GM21529 (cell line): Measurements from ENCODE around the gene CLUH.
"Not testable (repeated sequence)": the region's sequence is repeated elsewhere in the genome, so short reads cannot be mapped to it uniquely, and the experiment has no call there.

Experiments
- ATAC-seq: cut with Tn5 transposase; IDR thresholded peaks from one replicate; pipeline ENCODE4 v1.9.1; 2021; ENCODE audit not compliant: unreplicated experiment

CLUH gene

GRCh38 chr17:2690165-2691068 lies 21.1 kb downstream of the CLUH start:
- no peak for ATAC-seq

GRCh38 chr17:2689411-2690164 lies 22.0 kb downstream of the CLUH start:
- no peak for ATAC-seq

- ATAC-seq = no peak
Observed at GRCh38 chr17:2688351-2689342, 22.9 kb downstream of the CLUH start.

- ATAC-seq = no peak
Observed at GRCh38 chr17:2687074-2687418, 24.5 kb downstream of the CLUH start.

GRCh38 chr17:2685696-2686095 lies 25.9 kb downstream of the CLUH start:
- no peak for ATAC-seq

GRCh38 chr17:2684549-2684948 lies 27.0 kb downstream of the CLUH start:
- no peak for ATAC-seq

- no peak for ATAC-seq
Observed at GRCh38 chr17:2683912-2684311, 27.7 kb downstream of the CLUH start.

- ATAC-seq = no peak
Observed at GRCh38 chr17:2682176-2682938, 29.2 kb downstream of the CLUH start.

- ATAC-seq = no peak
Observed at GRCh38 chr17:2681650-2682049, 29.9 kb downstream of the CLUH start.

GRCh38 chr17:2680961-2681360 lies 30.6 kb downstream of the CLUH start:
- ATAC-seq = no peak

- not testable (repeated sequence) for ATAC-seq
Observed at GRCh38 chr17:2679247-2679646, 32.3 kb downstream of the CLUH start.

- no peak for ATAC-seq
Observed at GRCh38 chr17:2672026-2672425, 39.5 kb downstream of the CLUH start.

- not testable (repeated sequence) for ATAC-seq
Observed at GRCh38 chr17:2660410-2660809, 51.2 kb downstream of the CLUH start.

- ATAC-seq = not testable (repeated sequence)
Observed at GRCh38 chr17:2659337-2659736, 52.2 kb downstream of the CLUH start.

GRCh38 chr17:2656283-2656682 lies 55.3 kb downstream of the CLUH start:
- no peak for ATAC-seq

- ATAC-seq = no peak
Observed at GRCh38 chr17:2655546-2655945, 56.0 kb downstream of the CLUH start.

GRCh38 chr17:2652911-2653310 lies 58.7 kb downstream of the CLUH start:
- not testable (repeated sequence) for ATAC-seq

GRCh38 chr17:2649191-2649590 lies 62.4 kb downstream of the CLUH start:
- no peak for ATAC-seq

GRCh38 chr17:2647957-2648356 lies 63.6 kb downstream of the CLUH start:
- no peak for ATAC-seq

GRCh38 chr17:2644971-2645370 lies 66.6 kb downstream of the CLUH start:
- no peak for ATAC-seq
